ENCODE measurements around the gene MAGEA11.
"Not testable (repeated sequence)": the region's sequence is repeated elsewhere in the genome, so short reads cannot be mapped to it uniquely, and the experiment has no call there.

The MAGEA11 gene

GRCh38 chrX:149760965-149761364 is 49.1 kb downstream of the MAGEA11 start:
- Histone ChIP-seq H3K4me1 (ENCODE audit: low read length) (no peaks in the 10 kb centered on the region), H3K79me2 (ENCODE audit: low read length) (no peaks in the 10 kb centered on the region), H3K27ac (ENCODE audit: low read length) (no peak overlapping the region), H3K9me3 (replicated peaks; ENCODE audit: insufficient read depth, low read length) (no peaks in the 10 kb centered on the region), H3K4me3 (ENCODE audit: low read length) (no peak overlapping the region), H3K9ac (ENCODE audit: low read length) (no peak overlapping the region), H3K4me2 (ENCODE audit: low read depth, low read length) (no peak overlapping the region), H3K9me2 (replicated peaks; ENCODE audit: insufficient read depth, low read length) (no peaks in the 10 kb centered on the region), H2AFZ (ENCODE audit: low read length) (no peak overlapping the region), H3K27me3 (replicated peaks; ENCODE audit: insufficient read depth, low read length) (no peaks in the 10 kb centered on the region), H4K20me1 (ENCODE audit: insufficient read depth, low read length) (no peaks in the 10 kb centered on the region), H3F3A (ENCODE audit: insufficient read depth, low read length) (no peaks in the 10 kb centered on the region), H3K36me3 (replicated peaks; ENCODE audit: insufficient read depth, low read length) (no peaks in the 10 kb centered on the region)
- TF ChIP-seq EZH2phosphoT487 (IDR thresholded peaks at IDR 0.05; ENCODE audit: low read length) (no peak), EZH2 (optimal IDR thresholded peaks at IDR 0.05; ENCODE audit: low read depth, low read length) (no peak), CTCF (IDR thresholded peaks at IDR 0.05; ENCODE audit: low read length) (no peak)
- no peak for DNase-seq

GRCh38 chrX:149761858-149762674 is 50.2 kb downstream of the MAGEA11 start:
- not testable (repeated sequence) for H3K79me2 ChIP-seq (ENCODE audit: low read length); H3K27ac ChIP-seq (ENCODE audit: low read length); H3K9me3 ChIP-seq (replicated peaks; ENCODE audit: insufficient read depth, low read length); H3F3A ChIP-seq (ENCODE audit: insufficient read depth, low read length); H2AFZ ChIP-seq (ENCODE audit: low read length); H3K4me2 ChIP-seq (ENCODE audit: low read depth, low read length); H3K9me2 ChIP-seq (replicated peaks; ENCODE audit: insufficient read depth, low read length); H3K27me3 ChIP-seq (replicated peaks; ENCODE audit: insufficient read depth, low read length); H3K4me1 ChIP-seq (ENCODE audit: low read length); H3K36me3 ChIP-seq (replicated peaks; ENCODE audit: insufficient read depth, low read length); H4K20me1 ChIP-seq (ENCODE audit: insufficient read depth, low read length); DNase-seq; H3K9ac ChIP-seq (ENCODE audit: low read length); H3K4me3 ChIP-seq (ENCODE audit: low read length)

- TF ChIP-seq EZH2phosphoT487 (IDR thresholded peaks at IDR 0.05; ENCODE audit: low read length) (no peak), CTCF (IDR thresholded peaks at IDR 0.05; ENCODE audit: low read length) (no peak)
- Histone ChIP-seq H3K9ac (ENCODE audit: low read length) (no peak overlapping the region), H3K4me2 (ENCODE audit: low read depth, low read length) (no peak overlapping the region), H3K4me3 (ENCODE audit: low read length) (no peak overlapping the region), H3K9me2 (replicated peaks; ENCODE audit: insufficient read depth, low read length) (no peaks in the 10 kb centered on the region), H3K79me2 (ENCODE audit: low read length) (no peaks in the 10 kb centered on the region), H3K27me3 (replicated peaks; ENCODE audit: insufficient read depth, low read length) (no peaks in the 10 kb centered on the region), H3K9me3 (replicated peaks; ENCODE audit: insufficient read depth, low read length) (no peaks in the 10 kb centered on the region), H3K36me3 (replicated peaks; ENCODE audit: insufficient read depth, low read length) (no peaks in the 10 kb centered on the region), H3F3A (ENCODE audit: insufficient read depth, low read length) (no peaks in the 10 kb centered on the region), H3K27ac (ENCODE audit: low read length) (no peak overlapping the region), H2AFZ (ENCODE audit: low read length) (no peak overlapping the region), H3K4me1 (ENCODE audit: low read length) (no peaks in the 10 kb centered on the region), H4K20me1 (ENCODE audit: insufficient read depth, low read length) (no peaks in the 10 kb centered on the region)
- DNase-seq, result no peak
Measured at GRCh38 chrX:149762696-149763614, 51.1 kb downstream of the MAGEA11 start.

All from MM.1S (cell line).